HepG2 (cell line): ENCODE measurements around the gene FAM24A. TPM values are rescaled to one million over a fixed set of nuclear protein-coding genes. Genes with fewer than 3 reads are reported as not detected.
A peak's percentile ranks its signal among the peaks of the same experiment; 100 is the strongest.

Source experiments
- ARNT ChIP-seq: fragments of 450-650 bp; IDR thresholded peaks from 2 replicates; pipeline ENCODE4 v1.6.1; 2017
- FIP1L1 ChIP-seq: fragments of 200-400 bp; formaldehyde crosslinking; IDR thresholded peaks from 2 replicates; pipeline ENCODE4 v1.6.1; 2018; ENCODE audit warnings: low read depth, mild to moderate bottlenecking, low read length, moderate library complexity, borderline replicate concordance; ENCODE audit not compliant: insufficient read depth
- HHEX ChIP-seq: IDR thresholded peaks from 2 replicates; pipeline ENCODE4 v1.6.1; 2016; ENCODE audit warnings: control low read depth
- KDM6A ChIP-seq: IDR thresholded peaks from 2 replicates; pipeline ENCODE4 v1.6.1; 2016; ENCODE audit warnings: low read depth
- MBNL3 ChIP-seq: fragments of 250-450 bp; sonication (Bioruptor Pico); conservative IDR thresholded peaks from 2 replicates; pipeline ENCODE4 v1.8.0; 2022; ENCODE audit warnings: mild to moderate bottlenecking, inconsistent platforms
- NR3C1 ChIP-seq: sonication (generic); formaldehyde crosslinking; IDR thresholded peaks from 2 replicates; pipeline ENCODE4 v1.4.0; 2020; ENCODE audit warnings: missing genetic modification reagents
- REL ChIP-seq: sonication (generic); formaldehyde crosslinking; conservative IDR thresholded peaks from 2 replicates; pipeline ENCODE4 v1.8.0; 2022; ENCODE audit warnings: mild to moderate bottlenecking, missing genetic modification reagents, moderate library complexity
- TOPORS ChIP-seq: sonication (generic); formaldehyde crosslinking; IDR thresholded peaks from 2 replicates; pipeline ENCODE4 v1.8.0; 2023; ENCODE audit warnings: mild to moderate bottlenecking, missing genetic modification reagents
- XBP1 ChIP-seq: sonication (generic); formaldehyde crosslinking; IDR thresholded peaks from 2 replicates; pipeline ENCODE4 v1.5.0; 2020; ENCODE audit warnings: missing genetic modification reagents
- YY1 ChIP-seq: IDR thresholded peaks from 2 replicates; pipeline ENCODE4 v1.6.1; 2011; ENCODE audit warnings: low read length, low read depth, moderate library complexity, mild to moderate bottlenecking; ENCODE audit not compliant: insufficient read depth, insufficient replicate concordance
- ZNF17 ChIP-seq: sonication (generic); formaldehyde crosslinking; IDR thresholded peaks from 2 replicates; pipeline ENCODE4 v1.5.0; 2020; ENCODE audit warnings: mild to moderate bottlenecking, missing genetic modification reagents
- ZNF256 ChIP-seq: sonication (generic); formaldehyde crosslinking; conservative IDR thresholded peaks from 2 replicates; pipeline ENCODE4 v1.4.0; 2020; ENCODE audit warnings: missing genetic modification reagents
- ZNF30 ChIP-seq: sonication (generic); formaldehyde crosslinking; IDR thresholded peaks from 2 replicates; pipeline ENCODE4 v1.5.0; 2020; ENCODE audit warnings: mild to moderate bottlenecking, missing genetic modification reagents
- ZNF850 ChIP-seq: sonication (generic); formaldehyde crosslinking; conservative IDR thresholded peaks from 2 replicates; pipeline ENCODE4 v1.9.0; 2021; ENCODE audit warnings: mild to moderate bottlenecking, missing genetic modification reagents
- polyA plus RNA-seq, 8 experiments: library from polyadenylated mRNA; depleted of rRNA in 3 of 8; stranded (reverse) in 7 of 8; unstranded in 1 of 8; fragments of >200 nt; fragmentation: Illumina TruSeq in 4 of 8; extraction: Trizol in 4 of 8; gene quantifications; 2 replicates each; pipeline versions ENCODE4 v1.2.1 to v1.2.3, GENCODE V29; 2011 to 2016; ENCODE audit warnings: low read depth in 4 of 8, missing spikeins in 1 of 8, mixed read lengths in 1 of 8; ENCODE audit not compliant: insufficient read depth in 1 of 8
- total RNA-seq, 5 experiments: library from RNA; depleted of rRNA; stranded (reverse); fragments of >200 nt; fragmentation: Illumina TruSeq; extraction: Trizol; gene quantifications; 2 replicates each; pipeline ENCODE4 v1.2.3, GENCODE V29; 2016; ENCODE audit warnings: low read depth in 1 of 5
- TF ChIP-seq, protein P1 (sequence below): sonication (generic); formaldehyde crosslinking; IDR thresholded peaks from 2 replicates; pipeline ENCODE4 v1.4.0; 2020; ENCODE audit warnings: missing genetic modification reagents
- TF ChIP-seq, protein P2 (sequence below): sonication (generic); formaldehyde crosslinking; conservative IDR thresholded peaks from 2 replicates; pipeline ENCODE4 v1.4.0; 2020; ENCODE audit warnings: missing genetic modification reagents
- TF ChIP-seq, protein P3 (sequence below): sonication (generic); formaldehyde crosslinking; IDR thresholded peaks from 2 replicates; pipeline ENCODE4 v1.4.0; 2020; ENCODE audit warnings: mild to moderate bottlenecking, low read depth, missing genetic modification reagents
- TF ChIP-seq, protein P4 (sequence below): sonication (generic); formaldehyde crosslinking; conservative IDR thresholded peaks from 2 replicates; pipeline ENCODE4 v1.8.0; 2022; ENCODE audit warnings: mild to moderate bottlenecking, moderate library complexity, missing genetic modification reagents
- TF ChIP-seq, protein P5 (sequence below): sonication (generic); formaldehyde crosslinking; conservative IDR thresholded peaks from 2 replicates; pipeline ENCODE4 v1.4.0; 2020; ENCODE audit warnings: mild to moderate bottlenecking, missing genetic modification reagents, moderate library complexity
- TF ChIP-seq, protein P6 (sequence below): sonication (generic); formaldehyde crosslinking; IDR thresholded peaks from 2 replicates; pipeline ENCODE4 v1.8.1; 2023; ENCODE audit warnings: mild to moderate bottlenecking, missing genetic modification reagents

Gene FAM24A
- total and polyA plus RNA-seq, 2 of the 13 experiments (the other 11 are each of a cell fraction or from before 2014, with no cell fraction given), result not detected

DNA sequence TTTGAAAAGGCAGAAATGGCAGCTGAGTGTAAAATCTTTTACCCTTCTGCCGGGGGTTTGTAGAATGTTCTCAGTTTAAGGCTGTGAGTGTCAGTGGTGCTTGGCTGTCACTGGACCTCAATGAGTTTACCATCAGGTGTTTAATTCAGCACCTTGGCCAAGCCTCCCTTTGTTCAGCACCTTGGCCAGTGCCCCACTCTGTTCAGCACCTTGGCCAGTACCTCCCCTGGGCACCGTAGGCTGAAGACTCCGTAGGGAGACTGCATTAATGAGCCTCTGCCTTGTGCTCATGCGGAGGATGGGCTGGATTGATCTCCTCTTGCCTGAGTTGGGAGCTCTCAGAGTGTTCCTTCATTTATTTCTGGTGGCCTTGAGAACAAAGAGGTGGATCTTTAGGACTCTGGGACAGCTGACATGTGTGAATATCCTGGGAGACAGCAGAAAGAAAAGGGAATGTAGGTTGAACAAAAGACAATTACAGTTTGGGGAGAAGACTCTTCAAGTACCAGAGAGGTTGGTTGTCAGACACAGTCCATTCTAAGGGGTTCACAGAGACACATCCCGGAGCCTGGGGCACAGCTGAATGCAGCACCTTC, 1.6 kb downstream of the FAM24A start (continued):
- TF ChIP-seq, protein P1, sequence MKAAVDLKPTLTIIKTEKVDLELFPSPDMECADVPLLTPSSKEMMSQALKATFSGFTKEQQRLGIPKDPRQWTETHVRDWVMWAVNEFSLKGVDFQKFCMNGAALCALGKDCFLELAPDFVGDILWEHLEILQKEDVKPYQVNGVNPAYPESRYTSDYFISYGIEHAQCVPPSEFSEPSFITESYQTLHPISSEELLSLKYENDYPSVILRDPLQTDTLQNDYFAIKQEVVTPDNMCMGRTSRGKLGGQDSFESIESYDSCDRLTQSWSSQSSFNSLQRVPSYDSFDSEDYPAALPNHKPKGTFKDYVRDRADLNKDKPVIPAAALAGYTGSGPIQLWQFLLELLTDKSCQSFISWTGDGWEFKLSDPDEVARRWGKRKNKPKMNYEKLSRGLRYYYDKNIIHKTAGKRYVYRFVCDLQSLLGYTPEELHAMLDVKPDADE (CRISPR knock-in tag), result peak; percentile 100
- TF ChIP-seq REL (CRISPR knock-in tag) (peak; percentile 99), HHEX (CRISPR knock-in tag) (peak; percentile 94), FIP1L1 (no peak), ZNF256 (CRISPR knock-in tag) (peak; percentile 100), MBNL3 (CRISPR knock-in tag) (no peak), ZNF30 (CRISPR knock-in tag) (peak; percentile 100), ZNF850 (CRISPR knock-in tag) (peak; percentile 92; the same call in 1 of the 2 replicates), YY1 (no peak), TOPORS (CRISPR knock-in tag) (peak; percentile 100), XBP1 (CRISPR knock-in tag) (peak; percentile 100), KDM6A (CRISPR knock-in tag) (peak; percentile 91), NR3C1 (CRISPR knock-in tag) (peak; percentile 98), ARNT (no peak), ZNF17 (CRISPR knock-in tag) (peak; percentile 99)
- TF ChIP-seq, protein P2, sequence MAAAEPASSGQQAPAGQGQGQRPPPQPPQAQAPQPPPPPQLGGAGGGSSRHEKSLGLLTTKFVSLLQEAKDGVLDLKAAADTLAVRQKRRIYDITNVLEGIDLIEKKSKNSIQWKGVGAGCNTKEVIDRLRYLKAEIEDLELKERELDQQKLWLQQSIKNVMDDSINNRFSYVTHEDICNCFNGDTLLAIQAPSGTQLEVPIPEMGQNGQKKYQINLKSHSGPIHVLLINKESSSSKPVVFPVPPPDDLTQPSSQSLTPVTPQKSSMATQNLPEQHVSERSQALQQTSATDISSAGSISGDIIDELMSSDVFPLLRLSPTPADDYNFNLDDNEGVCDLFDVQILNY (CRISPR knock-in tag), result peak; percentile 99
- TF ChIP-seq, protein P3, sequence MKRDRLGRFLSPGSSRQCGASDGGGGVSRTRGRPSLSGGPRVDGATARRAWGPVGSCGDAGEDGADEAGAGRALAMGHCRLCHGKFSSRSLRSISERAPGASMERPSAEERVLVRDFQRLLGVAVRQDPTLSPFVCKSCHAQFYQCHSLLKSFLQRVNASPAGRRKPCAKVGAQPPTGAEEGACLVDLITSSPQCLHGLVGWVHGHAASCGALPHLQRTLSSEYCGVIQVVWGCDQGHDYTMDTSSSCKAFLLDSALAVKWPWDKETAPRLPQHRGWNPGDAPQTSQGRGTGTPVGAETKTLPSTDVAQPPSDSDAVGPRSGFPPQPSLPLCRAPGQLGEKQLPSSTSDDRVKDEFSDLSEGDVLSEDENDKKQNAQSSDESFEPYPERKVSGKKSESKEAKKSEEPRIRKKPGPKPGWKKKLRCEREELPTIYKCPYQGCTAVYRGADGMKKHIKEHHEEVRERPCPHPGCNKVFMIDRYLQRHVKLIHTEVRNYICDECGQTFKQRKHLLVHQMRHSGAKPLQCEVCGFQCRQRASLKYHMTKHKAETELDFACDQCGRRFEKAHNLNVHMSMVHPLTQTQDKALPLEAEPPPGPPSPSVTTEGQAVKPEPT (CRISPR knock-in tag), result peak; percentile 99
- TF ChIP-seq, protein P4, sequence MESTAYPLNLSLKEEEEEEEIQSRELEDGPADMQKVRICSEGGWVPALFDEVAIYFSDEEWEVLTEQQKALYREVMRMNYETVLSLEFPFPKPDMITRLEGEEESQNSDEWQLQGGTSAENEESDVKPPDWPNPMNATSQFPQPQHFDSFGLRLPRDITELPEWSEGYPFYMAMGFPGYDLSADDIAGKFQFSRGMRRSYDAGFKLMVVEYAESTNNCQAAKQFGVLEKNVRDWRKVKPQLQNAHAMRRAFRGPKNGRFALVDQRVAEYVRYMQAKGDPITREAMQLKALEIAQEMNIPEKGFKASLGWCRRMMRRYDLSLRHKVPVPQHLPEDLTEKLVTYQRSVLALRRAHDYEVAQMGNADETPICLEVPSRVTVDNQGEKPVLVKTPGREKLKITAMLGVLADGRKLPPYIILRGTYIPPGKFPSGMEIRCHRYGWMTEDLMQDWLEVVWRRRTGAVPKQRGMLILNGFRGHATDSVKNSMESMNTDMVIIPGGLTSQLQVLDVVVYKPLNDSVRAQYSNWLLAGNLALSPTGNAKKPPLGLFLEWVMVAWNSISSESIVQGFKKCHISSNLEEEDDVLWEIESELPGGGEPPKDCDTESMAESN (CRISPR knock-in tag), result peak; percentile 99
- TF ChIP-seq, protein P5, sequence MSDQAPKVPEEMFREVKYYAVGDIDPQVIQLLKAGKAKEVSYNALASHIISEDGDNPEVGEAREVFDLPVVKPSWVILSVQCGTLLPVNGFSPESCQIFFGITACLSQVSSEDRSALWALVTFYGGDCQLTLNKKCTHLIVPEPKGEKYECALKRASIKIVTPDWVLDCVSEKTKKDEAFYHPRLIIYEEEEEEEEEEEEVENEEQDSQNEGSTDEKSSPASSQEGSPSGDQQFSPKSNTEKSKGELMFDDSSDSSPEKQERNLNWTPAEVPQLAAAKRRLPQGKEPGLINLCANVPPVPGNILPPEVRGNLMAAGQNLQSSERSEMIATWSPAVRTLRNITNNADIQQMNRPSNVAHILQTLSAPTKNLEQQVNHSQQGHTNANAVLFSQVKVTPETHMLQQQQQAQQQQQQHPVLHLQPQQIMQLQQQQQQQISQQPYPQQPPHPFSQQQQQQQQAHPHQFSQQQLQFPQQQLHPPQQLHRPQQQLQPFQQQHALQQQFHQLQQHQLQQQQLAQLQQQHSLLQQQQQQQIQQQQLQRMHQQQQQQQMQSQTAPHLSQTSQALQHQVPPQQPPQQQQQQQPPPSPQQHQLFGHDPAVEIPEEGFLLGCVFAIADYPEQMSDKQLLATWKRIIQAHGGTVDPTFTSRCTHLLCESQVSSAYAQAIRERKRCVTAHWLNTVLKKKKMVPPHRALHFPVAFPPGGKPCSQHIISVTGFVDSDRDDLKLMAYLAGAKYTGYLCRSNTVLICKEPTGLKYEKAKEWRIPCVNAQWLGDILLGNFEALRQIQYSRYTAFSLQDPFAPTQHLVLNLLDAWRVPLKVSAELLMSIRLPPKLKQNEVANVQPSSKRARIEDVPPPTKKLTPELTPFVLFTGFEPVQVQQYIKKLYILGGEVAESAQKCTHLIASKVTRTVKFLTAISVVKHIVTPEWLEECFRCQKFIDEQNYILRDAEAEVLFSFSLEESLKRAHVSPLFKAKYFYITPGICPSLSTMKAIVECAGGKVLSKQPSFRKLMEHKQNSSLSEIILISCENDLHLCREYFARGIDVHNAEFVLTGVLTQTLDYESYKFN (CRISPR knock-in tag), result no peak; the same call in 1 of the 2 replicates
- TF ChIP-seq, protein P6, sequence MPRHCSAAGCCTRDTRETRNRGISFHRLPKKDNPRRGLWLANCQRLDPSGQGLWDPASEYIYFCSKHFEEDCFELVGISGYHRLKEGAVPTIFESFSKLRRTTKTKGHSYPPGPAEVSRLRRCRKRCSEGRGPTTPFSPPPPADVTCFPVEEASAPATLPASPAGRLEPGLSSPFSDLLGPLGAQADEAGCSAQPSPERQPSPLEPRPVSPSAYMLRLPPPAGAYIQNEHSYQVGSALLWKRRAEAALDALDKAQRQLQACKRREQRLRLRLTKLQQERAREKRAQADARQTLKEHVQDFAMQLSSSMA (CRISPR knock-in tag), result peak; percentile 98
